Measurements from ENCODE around the gene TRIM69. TPM values are rescaled to one million over a fixed set of nuclear protein-coding genes. Genes with fewer than 3 reads are reported as not detected.

TRIM69 gene
- polyA plus RNA-seq, 1 donor from 2014 or later = 38.3 TPM

Small RNAs within 50 kb of the gene (small RNA-seq; reads per million reads assigned to genes)
- 0 to 1.2 (median 0) reads per million in 3 experiments for gene RF00019

Other genes with a start within 250 kb of the TRIM69 start
- 51.4 and 52.9 TPM in 2 replicates for gene EIF3J, start 199.4 kb upstream of the TRIM69 start, polyA plus RNA-seq
- gene SPG11, start 72.9 kb upstream of the TRIM69 start, polyA plus RNA-seq = 52.2 and 58.4 TPM in 2 replicates
- gene PATL2, start 25.2 kb upstream of the TRIM69 start, polyA plus RNA-seq = not detected in 2 replicates
- 15.6 and 29.0 TPM in 2 replicates for gene B2M, start 25.0 kb upstream of the TRIM69 start, polyA plus RNA-seq
- gene TERB2, start 220.2 kb downstream of the TRIM69 start, polyA plus RNA-seq = not detected in 2 replicates